ENCODE data around the gene TMEM223. TPM values are rescaled to one million over a fixed set of nuclear protein-coding genes. Genes with fewer than 3 reads are reported as not detected.
A peak's percentile ranks its signal among the peaks of the same experiment; 100 is the strongest.

TMEM223 gene
- polyA plus RNA-seq, 1 donor (not counting 4 experiments of a cell fraction or from before 2014, with no cell fraction given) = 11.0 TPM

DNA sequence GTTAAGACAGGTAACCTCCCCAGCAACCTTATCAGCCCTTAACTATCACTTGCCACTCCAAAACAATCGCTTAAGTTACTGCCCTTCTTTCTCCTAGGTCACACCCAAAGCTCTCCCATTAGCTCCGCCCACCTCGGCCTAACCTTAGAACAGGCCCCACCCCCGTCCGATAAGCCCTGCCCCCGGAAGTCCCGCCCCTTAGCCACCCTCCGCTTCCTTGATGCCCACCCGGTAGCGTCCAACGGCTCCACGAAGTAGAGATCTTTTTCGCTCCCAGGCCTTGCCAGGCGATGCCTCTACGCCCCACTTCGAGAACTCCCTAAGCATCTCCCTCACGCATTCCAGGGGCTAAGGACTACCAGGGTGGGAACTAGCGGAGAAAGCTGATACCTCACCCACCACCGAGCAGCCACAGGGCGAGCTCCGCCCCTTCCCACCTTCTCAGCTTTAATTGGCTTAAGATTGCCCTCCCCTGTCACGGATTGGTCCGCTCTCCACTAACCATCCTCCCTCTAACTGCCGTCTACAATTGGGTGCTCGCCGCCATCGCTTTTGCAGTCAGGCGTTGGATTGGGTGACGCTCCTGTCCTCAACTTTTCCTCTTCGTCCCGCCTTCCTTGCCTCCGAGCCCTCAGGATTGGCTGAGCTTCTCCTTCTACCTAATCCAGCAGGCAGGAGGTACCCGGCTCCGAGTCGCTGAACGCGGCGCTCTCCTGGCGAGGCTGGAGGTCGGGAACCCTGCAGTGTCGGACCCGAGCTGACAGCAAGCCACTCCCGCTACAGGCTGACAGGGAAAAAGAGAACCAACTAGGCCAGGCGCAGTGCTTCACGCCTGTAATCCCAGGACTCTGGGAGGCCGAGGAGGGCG, 37.8 kb downstream of the TMEM223 start, which contains the start of gene ZBTB3:
Gene ZBTB3 (minus strand): TSS at position 425 of the 868 bp plus-strand sequence. CDS start 496 bp downstream, outside the sequence.
- peak; percentile 96 for DNase-seq (ENCODE audit: low read depth, low spot score)
- H2AFZ ChIP-seq (ENCODE audit: control insufficient read depth, low read length) = peak within 1 kb of the TSS; percentile 100
- peaks cover 9 to 16% of the 10 kb centered on the region in 2 experiments for H3K36me3 ChIP-seq (ENCODE audit: control insufficient read depth in 2 of 2, extremely low read depth in 1 of 2, insufficient read depth in 2 of 2, low read length in 2 of 2)
- peak within 1 kb of the TSS; percentile 94 for H3K27ac ChIP-seq (ENCODE audit: control insufficient read depth, insufficient read depth, low read length)
- peak within 1 kb of the TSS; percentile 83 for H3K4me2 ChIP-seq (ENCODE audit: control insufficient read depth, extremely low read depth, insufficient read depth, low read depth, low read length)
- H3K79me2 ChIP-seq (ENCODE audit: control insufficient read depth, insufficient read depth, low read length) = peaks cover 16% of the 10 kb centered on the region
- H3K27me3 ChIP-seq (ENCODE audit: control insufficient read depth, extremely low read depth, insufficient read depth, low read length) = no peaks in the 10 kb centered on the region
- H3K9me1 ChIP-seq (ENCODE audit: control insufficient read depth, extremely low read depth, insufficient read depth, low read length) = peaks cover 2% of the 10 kb centered on the region
- dilution Hi-C loops (cut with MboI; ENCODE audit: extremely low pct_ligation_motif_present, low sequenced_read_pairs) = no loop called here
- H3K4me3 ChIP-seq (ENCODE audit: control insufficient read depth in 2 of 3, extremely low read depth in 1 of 3, insufficient read depth in 2 of 3, low read depth in 1 of 3, low read length in 3 of 3) = peak within 1 kb of the TSS; percentile 70 to 95 (median 85)
- no peaks in the 10 kb centered on the region for H3K9me3 ChIP-seq (ENCODE audit: control insufficient read depth, low read depth, low read length)
- no peaks in the 10 kb centered on the region for H4K20me1 ChIP-seq (ENCODE audit: control insufficient read depth, extremely low read depth, insufficient read depth, low read length)
- TF ChIP-seq, protein P1, sequence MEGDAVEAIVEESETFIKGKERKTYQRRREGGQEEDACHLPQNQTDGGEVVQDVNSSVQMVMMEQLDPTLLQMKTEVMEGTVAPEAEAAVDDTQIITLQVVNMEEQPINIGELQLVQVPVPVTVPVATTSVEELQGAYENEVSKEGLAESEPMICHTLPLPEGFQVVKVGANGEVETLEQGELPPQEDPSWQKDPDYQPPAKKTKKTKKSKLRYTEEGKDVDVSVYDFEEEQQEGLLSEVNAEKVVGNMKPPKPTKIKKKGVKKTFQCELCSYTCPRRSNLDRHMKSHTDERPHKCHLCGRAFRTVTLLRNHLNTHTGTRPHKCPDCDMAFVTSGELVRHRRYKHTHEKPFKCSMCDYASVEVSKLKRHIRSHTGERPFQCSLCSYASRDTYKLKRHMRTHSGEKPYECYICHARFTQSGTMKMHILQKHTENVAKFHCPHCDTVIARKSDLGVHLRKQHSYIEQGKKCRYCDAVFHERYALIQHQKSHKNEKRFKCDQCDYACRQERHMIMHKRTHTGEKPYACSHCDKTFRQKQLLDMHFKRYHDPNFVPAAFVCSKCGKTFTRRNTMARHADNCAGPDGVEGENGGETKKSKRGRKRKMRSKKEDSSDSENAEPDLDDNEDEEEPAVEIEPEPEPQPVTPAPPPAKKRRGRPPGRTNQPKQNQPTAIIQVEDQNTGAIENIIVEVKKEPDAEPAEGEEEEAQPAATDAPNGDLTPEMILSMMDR (optimal IDR thresholded peaks at IDR 0.05 in 1 of 3, IDR thresholded peaks at IDR 0.05 in 1 of 3, conservative IDR thresholded peaks at IDR 0.05 in 1 of 3; ENCODE audit: extremely low read depth in 1 of 3, insufficient read depth in 2 of 3, low read length in 3 of 3) = peak in 1 of 3 experiments; percentile 4
- TF ChIP-seq EZH2 (IDR thresholded peaks at IDR 0.05; ENCODE audit: low read length) = no peak
- peak; percentile 93 for FAIRE-seq
- H3K9ac ChIP-seq (ENCODE audit: control insufficient read depth, extremely low read depth, insufficient read depth, low read length) = peak within 1 kb of the TSS; percentile 95
- H3K4me1 ChIP-seq (ENCODE audit: control insufficient read depth, extremely low read depth, insufficient read depth, low read length) = peaks cover 11% of the 10 kb centered on the region

DNA sequence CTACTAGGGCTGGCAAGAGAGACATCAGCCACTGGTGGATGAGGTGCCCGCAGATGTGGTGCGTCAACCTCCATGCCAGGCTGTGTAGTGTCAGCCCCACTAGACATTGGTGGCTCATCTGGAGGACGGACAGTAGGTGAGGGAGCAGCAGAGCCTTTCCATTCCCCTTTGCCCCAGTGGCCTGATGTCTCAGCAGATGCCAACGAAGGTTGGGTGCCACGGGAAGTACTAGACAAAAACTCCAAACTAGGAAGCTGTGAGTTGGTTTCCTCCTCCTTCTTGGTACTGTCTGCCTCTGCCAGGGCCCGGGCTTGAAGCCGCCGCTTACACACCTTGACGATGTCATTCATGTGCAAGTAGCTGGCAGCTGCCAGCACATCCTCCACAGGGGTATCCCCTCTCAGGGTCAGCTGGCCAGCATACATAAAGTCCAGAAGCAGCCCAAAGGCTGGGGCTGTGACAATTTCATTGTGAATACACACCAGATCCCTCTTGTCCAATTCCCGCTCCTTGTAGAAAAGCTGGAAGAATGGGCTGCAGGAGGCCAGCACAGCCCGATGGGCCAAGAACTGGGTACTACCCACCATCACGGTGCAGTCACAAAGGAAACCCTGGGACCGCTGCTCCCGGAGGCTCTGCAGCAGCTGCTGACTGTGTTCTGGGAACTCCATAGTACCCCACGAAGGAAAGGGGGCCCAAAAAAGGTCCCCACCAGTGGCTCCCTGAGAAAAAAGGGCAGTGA, 38.6 kb downstream of the TMEM223 start:
- dilution Hi-C loops (cut with MboI; ENCODE audit: extremely low pct_ligation_motif_present, low sequenced_read_pairs) = no loop called here
- peak overlapping the region; percentile 83 for H3K4me2 ChIP-seq (ENCODE audit: control insufficient read depth, extremely low read depth, insufficient read depth, low read depth, low read length)
- peaks cover 9 to 17% of the 10 kb centered on the region in 2 experiments for H3K36me3 ChIP-seq (ENCODE audit: control insufficient read depth in 2 of 2, extremely low read depth in 1 of 2, insufficient read depth in 2 of 2, low read length in 2 of 2)
- peaks cover 16% of the 10 kb centered on the region for H3K79me2 ChIP-seq (ENCODE audit: control insufficient read depth, insufficient read depth, low read length)
- FAIRE-seq = no peak
- peak overlapping the region; percentile 70 to 95 (median 85) for H3K4me3 ChIP-seq (ENCODE audit: control insufficient read depth in 2 of 3, extremely low read depth in 1 of 3, insufficient read depth in 2 of 3, low read depth in 1 of 3, low read length in 3 of 3)
- H3K9me3 ChIP-seq (ENCODE audit: control insufficient read depth, low read depth, low read length) = no peaks in the 10 kb centered on the region
- peak overlapping the region; percentile 94 for H3K27ac ChIP-seq (ENCODE audit: control insufficient read depth, insufficient read depth, low read length)
- H4K20me1 ChIP-seq (ENCODE audit: control insufficient read depth, extremely low read depth, insufficient read depth, low read length) = no peaks in the 10 kb centered on the region
- no peak for TF ChIP-seq EZH2 (IDR thresholded peaks at IDR 0.05; ENCODE audit: low read length)
- TF ChIP-seq, protein P1 (optimal IDR thresholded peaks at IDR 0.05 in 1 of 3, IDR thresholded peaks at IDR 0.05 in 1 of 3, conservative IDR thresholded peaks at IDR 0.05 in 1 of 3; ENCODE audit: extremely low read depth in 1 of 3, insufficient read depth in 2 of 3, low read length in 3 of 3) = no peak
- no peak for DNase-seq (ENCODE audit: low read depth, low spot score)
- peak overlapping the region; percentile 95 for H3K9ac ChIP-seq (ENCODE audit: control insufficient read depth, extremely low read depth, insufficient read depth, low read length)
- H3K4me1 ChIP-seq (ENCODE audit: control insufficient read depth, extremely low read depth, insufficient read depth, low read length) = peaks cover 11% of the 10 kb centered on the region
- peaks cover 2% of the 10 kb centered on the region for H3K9me1 ChIP-seq (ENCODE audit: control insufficient read depth, extremely low read depth, insufficient read depth, low read length)
- peak overlapping the region; percentile 90 for H2AFZ ChIP-seq (ENCODE audit: control insufficient read depth, low read length)
- no peaks in the 10 kb centered on the region for H3K27me3 ChIP-seq (ENCODE audit: control insufficient read depth, extremely low read depth, insufficient read depth, low read length)
